IPS-15b (cell line): ENCODE measurements around the gene TBC1D5.
A peak's percentile ranks its signal among the peaks of the same experiment; 100 is the strongest.
"Not testable (repeated sequence)": the region's sequence is repeated elsewhere in the genome, so short reads cannot be mapped to it uniquely, and the experiment has no call there.

Source experiments
- H3K27me3 ChIP-seq: one replicate; pipeline ENCODE4 v1.6.1; 2013; ENCODE audit warnings: low read length; ENCODE audit not compliant: control insufficient read depth, insufficient read depth
- H3K36me3 ChIP-seq: one replicate; pipeline ENCODE4 v1.6.1; 2013; ENCODE audit warnings: low read length; ENCODE audit not compliant: control insufficient read depth, insufficient read depth
- H3K4me1 ChIP-seq: one replicate; pipeline ENCODE4 v1.6.1; 2013; ENCODE audit warnings: mild to moderate bottlenecking, low read length; ENCODE audit not compliant: control insufficient read depth, insufficient read depth
- H3K4me3 ChIP-seq: one replicate; pipeline ENCODE4 v1.5.1; 2013; ENCODE audit warnings: low read depth, low read length
- H3K9ac ChIP-seq: one replicate; pipeline ENCODE4 v1.6.1; 2013; ENCODE audit warnings: low read depth, mild to moderate bottlenecking, low read length
- H3K9me3 ChIP-seq: one replicate; pipeline ENCODE4 v1.6.1; 2013; ENCODE audit warnings: mild to moderate bottlenecking, low read length; ENCODE audit not compliant: control insufficient read depth, insufficient read depth

The TBC1D5 gene

DNA sequence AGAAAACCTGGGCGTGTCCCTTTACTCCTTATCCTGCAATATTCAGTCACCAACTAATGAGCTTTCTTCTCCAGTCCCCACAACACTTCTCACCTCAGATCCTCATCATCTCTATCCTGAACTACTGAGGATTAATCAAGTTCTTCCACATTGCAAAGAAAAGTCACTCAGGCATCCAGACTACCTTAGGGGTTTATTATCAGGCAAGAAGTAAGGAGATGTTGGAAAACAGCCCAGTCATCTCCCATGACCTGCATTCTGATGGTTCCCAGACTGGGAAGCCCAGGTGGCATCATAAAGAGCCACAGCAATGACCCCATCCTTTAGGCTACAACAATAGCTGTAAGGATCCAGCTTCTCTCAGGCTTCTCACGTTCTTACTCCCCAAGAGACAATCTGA lies 3.5 kb upstream of the TBC1D5 start:
- Histone ChIP-seq H3K36me3 (no peaks in the 10 kb centered on the region), H3K27me3 (no peaks in the 10 kb centered on the region), H3K4me1 (peaks cover 3% of the 10 kb centered on the region), H3K9ac (no peak overlapping the region), H3K9me3 (no peaks in the 10 kb centered on the region), H3K4me3 (no peak overlapping the region)

- Histone ChIP-seq H3K4me1 (peaks cover 9% of the 10 kb centered on the region), H3K4me3 (no peak overlapping the region), H3K27me3 (no peaks in the 10 kb centered on the region), H3K36me3 (no peaks in the 10 kb centered on the region), H3K9me3 (no peaks in the 10 kb centered on the region), H3K9ac (no peak overlapping the region)
Observed at GRCh38 chr3:17745301-17745700, 2.9 kb upstream of the TBC1D5 start.

- no peak overlapping the region for H3K4me3 ChIP-seq
- no peaks in the 10 kb centered on the region for H3K27me3 ChIP-seq
- H3K36me3 ChIP-seq = no peaks in the 10 kb centered on the region
- no peak overlapping the region for H3K9ac ChIP-seq
- H3K4me1 ChIP-seq = peaks cover 9% of the 10 kb centered on the region
- no peaks in the 10 kb centered on the region for H3K9me3 ChIP-seq
Observed at GRCh38 chr3:17744693-17745092, 2.3 kb upstream of the TBC1D5 start.

DNA sequence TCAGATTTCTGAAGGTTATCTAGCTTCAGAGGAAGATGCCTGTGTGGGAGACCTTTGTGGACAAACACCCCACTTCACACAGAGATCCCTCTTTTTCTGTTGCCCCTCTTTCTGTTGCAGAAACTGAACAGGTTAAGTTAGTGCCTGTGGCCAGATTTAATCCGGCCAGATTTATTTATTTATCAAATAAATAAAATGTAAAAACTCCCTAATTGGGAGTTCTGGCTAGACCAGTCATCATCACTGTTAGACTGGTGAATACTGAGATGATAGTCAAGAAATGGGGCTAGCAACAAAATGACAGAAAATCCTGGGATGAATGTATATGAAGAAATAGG lies 1.2 kb upstream of the TBC1D5 start:
- Histone ChIP-seq H3K9ac (no peak overlapping the region), H3K4me3 (peak overlapping the region; percentile 87), H3K36me3 (no peaks in the 10 kb centered on the region), H3K9me3 (no peaks in the 10 kb centered on the region), H3K4me1 (peaks cover 15% of the 10 kb centered on the region), H3K27me3 (no peaks in the 10 kb centered on the region)

DNA sequence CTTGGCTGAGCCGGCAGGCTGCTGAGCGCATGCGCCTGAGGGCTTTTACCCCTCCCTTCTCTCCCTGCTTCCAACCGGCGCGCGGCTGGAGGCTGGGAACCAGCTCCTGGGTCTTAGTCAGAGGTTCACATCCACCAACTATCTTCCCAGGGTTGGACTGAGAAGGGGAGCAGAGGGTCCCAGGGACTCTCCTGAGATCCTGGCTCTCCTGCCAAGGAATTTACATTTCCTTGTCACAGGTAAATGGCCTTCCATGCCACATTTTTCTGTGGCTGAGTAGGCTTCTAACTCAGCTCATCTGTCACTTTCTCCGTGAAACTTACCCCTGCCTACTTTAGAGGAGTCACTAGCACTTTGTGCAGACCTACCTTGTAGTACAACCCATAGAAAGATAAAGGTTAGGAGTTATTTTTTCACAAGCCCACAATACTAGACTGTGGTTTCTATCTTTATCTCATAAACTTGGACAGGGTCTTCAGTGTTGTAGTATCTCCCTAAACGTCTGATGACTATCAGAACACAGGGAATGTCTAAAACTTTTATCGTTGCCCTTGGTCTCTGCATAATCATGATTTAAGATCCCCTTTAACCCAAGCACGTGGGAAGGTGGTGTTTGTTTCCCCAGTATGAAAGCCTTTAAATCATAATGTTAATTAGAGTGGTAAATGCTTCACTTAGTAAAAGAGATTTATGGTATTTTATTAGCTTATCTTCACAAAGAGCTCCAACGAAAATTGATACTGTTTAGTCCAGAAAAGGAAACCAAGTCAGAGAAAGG lies 638 bp upstream of the TBC1D5 start:
- no peaks in the 10 kb centered on the region for H3K36me3 ChIP-seq

GRCh38 chr3:17741621-17742101 lies 770 bp downstream of the TBC1D5 start:
- Histone ChIP-seq H3K4me3 (peak overlapping the region; percentile 87), H3K9ac (peak overlapping the region; percentile 84), H3K4me1 (peaks cover 15% of the 10 kb centered on the region), H3K27me3 (no peaks in the 10 kb centered on the region), H3K9me3 (no peaks in the 10 kb centered on the region), H3K36me3 (no peaks in the 10 kb centered on the region)

More for the DNA sequence above, 638 bp upstream of the TBC1D5 start:
- Histone ChIP-seq H3K27me3 (no peaks in the 10 kb centered on the region), H3K9me3 (no peaks in the 10 kb centered on the region), H3K4me3 (peak overlapping the region; percentile 87), H3K4me1 (peaks cover 15% of the 10 kb centered on the region), H3K9ac (peak overlapping the region; percentile 71)

GRCh38 chr3:17740721-17741141 lies 1.7 kb downstream of the TBC1D5 start:
- H3K4me1 ChIP-seq = peaks cover 15% of the 10 kb centered on the region
- no peaks in the 10 kb centered on the region for H3K36me3 ChIP-seq
- no peaks in the 10 kb centered on the region for H3K9me3 ChIP-seq
- H3K9ac ChIP-seq = no peak overlapping the region
- no peaks in the 10 kb centered on the region for H3K27me3 ChIP-seq
- H3K4me3 ChIP-seq = peak overlapping the region; percentile 12

GRCh38 chr3:17738921-17739320 lies 3.5 kb downstream of the TBC1D5 start:
- H3K27me3 ChIP-seq = no peaks in the 10 kb centered on the region
- H3K36me3 ChIP-seq = no peaks in the 10 kb centered on the region
- no peaks in the 10 kb centered on the region for H3K9me3 ChIP-seq
- no peak overlapping the region for H3K4me3 ChIP-seq
- H3K9ac ChIP-seq = no peak overlapping the region
- H3K4me1 ChIP-seq = peaks cover 15% of the 10 kb centered on the region

GRCh38 chr3:17738219-17738618 lies 4.2 kb downstream of the TBC1D5 start:
- no peak overlapping the region for H3K9ac ChIP-seq
- no peak overlapping the region for H3K4me3 ChIP-seq
- no peaks in the 10 kb centered on the region for H3K27me3 ChIP-seq
- no peaks in the 10 kb centered on the region for H3K9me3 ChIP-seq
- H3K36me3 ChIP-seq = no peaks in the 10 kb centered on the region
- peaks cover 15% of the 10 kb centered on the region for H3K4me1 ChIP-seq

- H3K4me3 ChIP-seq = no peak overlapping the region
- peaks cover 15% of the 10 kb centered on the region for H3K4me1 ChIP-seq
- H3K36me3 ChIP-seq = no peaks in the 10 kb centered on the region
- no peak overlapping the region for H3K9ac ChIP-seq
- H3K9me3 ChIP-seq = no peaks in the 10 kb centered on the region
- H3K27me3 ChIP-seq = no peaks in the 10 kb centered on the region
Observed at GRCh38 chr3:17737591-17737990, 4.8 kb downstream of the TBC1D5 start.

GRCh38 chr3:17735362-17735761 lies 7.1 kb downstream of the TBC1D5 start:
- not testable (repeated sequence) for H3K9ac ChIP-seq, H3K9me3 ChIP-seq, H3K36me3 ChIP-seq, H3K4me3 ChIP-seq, H3K27me3 ChIP-seq, H3K4me1 ChIP-seq

DNA sequence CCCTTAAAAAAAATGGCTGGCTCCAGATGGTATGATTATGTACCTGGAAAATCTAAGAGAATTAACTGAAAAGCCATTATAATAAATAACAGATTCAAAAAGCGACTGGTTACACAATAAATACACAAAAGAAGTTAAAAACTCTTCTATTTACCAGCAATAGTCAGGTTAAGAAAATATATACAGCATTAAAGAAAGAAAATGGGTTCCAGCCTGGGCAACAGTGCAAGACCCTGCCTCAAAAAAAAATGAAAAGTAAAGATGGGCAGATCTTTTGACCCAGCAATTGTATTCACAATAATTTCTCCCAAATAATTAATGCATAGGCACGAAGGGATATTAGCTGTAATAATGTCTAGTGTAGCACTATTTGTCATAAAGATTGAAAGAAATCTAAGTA lies 8.7 kb downstream of the TBC1D5 start:
- Histone ChIP-seq H3K4me1 (no peaks in the 10 kb centered on the region), H3K27me3 (no peaks in the 10 kb centered on the region), H3K4me3 (no peak overlapping the region), H3K9me3 (no peaks in the 10 kb centered on the region), H3K9ac (no peak overlapping the region), H3K36me3 (no peaks in the 10 kb centered on the region)
